BLaER1 treated with 17β-estradiol and CSF1 and Interleukin-3, amounts not matched to agents 10 nM and 100 nM (cell line): Measurements from ENCODE around the gene TTC24.
"Not testable (repeated sequence)": the region's sequence is repeated elsewhere in the genome, so short reads cannot be mapped to it uniquely, and the experiment has no call there.

Experiments used
- H3K27ac ChIP-seq, 11 experiments: shearing (Covaris generic); formaldehyde crosslinking; 2 replicates each; pipeline ENCODE4 v1.8.1; 2022
- H3K27me3 ChIP-seq, 11 experiments: shearing (Covaris generic); formaldehyde crosslinking; 2 replicates each; pipeline ENCODE4 v1.8.1; 2022
- H3K36me3 ChIP-seq, 11 experiments: shearing (Covaris generic); formaldehyde crosslinking; 2 replicates each; pipeline ENCODE4 v1.8.1; 2022
- H3K4me1 ChIP-seq, 10 experiments: shearing (Covaris generic); formaldehyde crosslinking; 2 replicates each; pipeline ENCODE4 v1.8.1; 2022
- H3K4me2 ChIP-seq, 11 experiments: shearing (Covaris generic); formaldehyde crosslinking; 2 replicates each; pipeline ENCODE4 v1.8.1; 2022
- H3K4me3 ChIP-seq, 10 experiments: shearing (Covaris generic); formaldehyde crosslinking; 2 replicates each; pipeline ENCODE4 v1.8.1; 2022
- H3K9ac ChIP-seq, 11 experiments: shearing (Covaris generic); formaldehyde crosslinking; 2 replicates each; pipeline ENCODE4 v1.8.1; 2022
- H3K9me3 ChIP-seq, 11 experiments: shearing (Covaris generic); formaldehyde crosslinking; replicated peaks in 1 of 11; 2 replicates each; pipeline ENCODE4 v1.8.1; 2022
- H4K20me1 ChIP-seq, 11 experiments: shearing (Covaris generic); formaldehyde crosslinking; 2 replicates each; pipeline ENCODE4 v1.8.1; 2022
- Cebpa-rat ChIP-seq, 11 experiments: shearing (Covaris generic); IDR thresholded peaks; 2 replicates each; pipeline ENCODE4 v1.8.1; 2022

Gene TTC24

GRCh38 chr1:156584813-156585212 is 5.3 kb downstream of the TTC24 start:
- Histone ChIP-seq H3K4me2 (peak overlapping the region; percentile 92 to 99 (median 96); a peak in 21 of 22 replicates), H3K27me3 (no peaks in the 10 kb centered on the region), H3K4me3 (peak overlapping the region in 7 of 10 experiments; percentile 31 to 76 (median 73); a peak in 9 of 20 replicates), H3K36me3 (peaks cover 8 to 41% (median 36%) of the 10 kb centered on the region in 11 experiments; a peak in 21 of 22 replicates), H4K20me1 (peaks cover 0 to 22% (median 8%) of the 10 kb centered on the region in 11 experiments; a peak in 9 of 22 replicates), H3K4me1 (peaks cover 51 to 66% (median 55%) of the 10 kb centered on the region in 10 experiments), H3K27ac (peak overlapping the region in 8 of 11 experiments; percentile 56 to 99 (median 95); a peak in 11 of 22 replicates), H3K9ac (peak overlapping the region; percentile 54 to 96 (median 91); a peak in 19 of 22 replicates), H3K9me3 (no peaks in the 10 kb centered on the region)
- TF ChIP-seq Cebpa-rat (IDR thresholded peaks at IDR 0.05): no peak

GRCh38 chr1:156586323-156586722 is 6.8 kb downstream of the TTC24 start:
- H3K36me3 ChIP-seq: peaks cover 8 to 41% (median 36%) of the 10 kb centered on the region in 11 experiments; a peak in 21 of 22 replicates
- no peaks in the 10 kb centered on the region for H3K9me3 ChIP-seq
- no peaks in the 10 kb centered on the region for H3K27me3 ChIP-seq
- H4K20me1 ChIP-seq: peaks cover 0 to 22% (median 8%) of the 10 kb centered on the region in 11 experiments; a peak in 9 of 22 replicates
- H3K4me3 ChIP-seq: no peak overlapping the region
- H3K4me1 ChIP-seq: peaks cover 46 to 63% (median 50%) of the 10 kb centered on the region in 10 experiments
- no peak for TF ChIP-seq Cebpa-rat (IDR thresholded peaks at IDR 0.05)
- no peak overlapping the region for H3K4me2 ChIP-seq
- H3K27ac ChIP-seq: no peak overlapping the region
- peak overlapping the region in 8 of 11 experiments; percentile 2 to 93 (median 16); a peak in 4 of 22 replicates for H3K9ac ChIP-seq

- H3K4me1 ChIP-seq: peaks cover 40 to 57% (median 46%) of the 10 kb centered on the region in 10 experiments
- no peaks in the 10 kb centered on the region for H3K9me3 ChIP-seq
- TF ChIP-seq Cebpa-rat (IDR thresholded peaks at IDR 0.05): no peak
- peaks cover 8 to 41% (median 36%) of the 10 kb centered on the region in 11 experiments; a peak in 21 of 22 replicates for H3K36me3 ChIP-seq
- no peak overlapping the region for H3K4me3 ChIP-seq
- H3K27me3 ChIP-seq: no peaks in the 10 kb centered on the region
- peaks cover 0 to 22% (median 8%) of the 10 kb centered on the region in 11 experiments; a peak in 9 of 22 replicates for H4K20me1 ChIP-seq
- no peak overlapping the region for H3K4me2 ChIP-seq
- no peak overlapping the region for H3K27ac ChIP-seq
- peak overlapping the region in 2 of 11 experiments; percentile 10 to 22; a peak in 1 of 22 replicates for H3K9ac ChIP-seq
Measured at GRCh38 chr1:156586892-156587477, 7.5 kb downstream of the TTC24 start.

- H4K20me1 ChIP-seq: peaks cover 0 to 29% (median 15%) of the 10 kb centered on the region in 11 experiments; a peak in 12 of 22 replicates
- not testable (repeated sequence) for H3K4me3 ChIP-seq, H3K27ac ChIP-seq, H3K4me2 ChIP-seq, H3K27me3 ChIP-seq, H3K9ac ChIP-seq, H3K9me3 ChIP-seq
- peaks cover 10 to 47% (median 38%) of the 10 kb centered on the region in 11 experiments; a peak in 21 of 22 replicates for H3K36me3 ChIP-seq
- peaks cover 43 to 58% (median 46%) of the 10 kb centered on the region in 10 experiments for H3K4me1 ChIP-seq
Measured at GRCh38 chr1:156587927-156588326, 8.4 kb downstream of the TTC24 start.

GRCh38 chr1:156589546-156589945 is 10.0 kb downstream of the TTC24 start:
- no peak overlapping the region for H3K27ac ChIP-seq
- peaks cover 0 to 41% (median 26%) of the 10 kb centered on the region in 11 experiments; a peak in 14 of 22 replicates for H4K20me1 ChIP-seq
- H3K4me2 ChIP-seq: no peak overlapping the region
- H3K4me1 ChIP-seq: peaks cover 34 to 55% (median 46%) of the 10 kb centered on the region in 10 experiments
- H3K36me3 ChIP-seq: peaks cover 24 to 56% (median 53%) of the 10 kb centered on the region in 11 experiments
- no peak overlapping the region for H3K4me3 ChIP-seq
- H3K9ac ChIP-seq: no peak overlapping the region
- no peaks in the 10 kb centered on the region for H3K9me3 ChIP-seq
- no peaks in the 10 kb centered on the region for H3K27me3 ChIP-seq
- no peak for TF ChIP-seq Cebpa-rat (IDR thresholded peaks at IDR 0.05)

GRCh38 chr1:156590326-156591180 is 11.0 kb downstream of the TTC24 start:
- Histone ChIP-seq H3K27ac (peak overlapping the region; percentile 71 to 89 (median 80); a peak in 19 of 22 replicates), H3K36me3 (peaks cover 33 to 56% (median 53%) of the 10 kb centered on the region in 11 experiments), H3K27me3 (no peaks in the 10 kb centered on the region), H4K20me1 (peaks cover 0 to 42% (median 23%) of the 10 kb centered on the region in 11 experiments; a peak in 13 of 22 replicates), H3K4me2 (peak overlapping the region; percentile 86 to 99 (median 96)), H3K4me1 (peaks cover 26 to 52% (median 38%) of the 10 kb centered on the region in 10 experiments), H3K4me3 (peak overlapping the region; percentile 66 to 88 (median 80); a peak in 16 of 20 replicates), H3K9me3 (no peaks in the 10 kb centered on the region), H3K9ac (peak overlapping the region; percentile 81 to 94 (median 87); a peak in 16 of 22 replicates)
- no peak for TF ChIP-seq Cebpa-rat (IDR thresholded peaks at IDR 0.05)

GRCh38 chr1:156591181-156591431 is 11.6 kb downstream of the TTC24 start:
- no peak for TF ChIP-seq Cebpa-rat (IDR thresholded peaks at IDR 0.05)
- Histone ChIP-seq H3K27me3 (no peaks in the 10 kb centered on the region), H3K9ac (peak overlapping the region; percentile 81 to 94 (median 87)), H4K20me1 (peaks cover 0 to 46% (median 22%) of the 10 kb centered on the region in 11 experiments; a peak in 13 of 22 replicates), H3K27ac (peak overlapping the region; percentile 71 to 89 (median 80); a peak in 21 of 22 replicates), H3K4me2 (peak overlapping the region; percentile 86 to 99 (median 96)), H3K36me3 (peaks cover 33 to 56% (median 53%) of the 10 kb centered on the region in 11 experiments), H3K9me3 (no peaks in the 10 kb centered on the region), H3K4me1 (peaks cover 26 to 47% (median 38%) of the 10 kb centered on the region in 10 experiments), H3K4me3 (peak overlapping the region; percentile 66 to 88 (median 80))

GRCh38 chr1:156591432-156592157 is 12.1 kb downstream of the TTC24 start, which contains the start of gene NAXE:
Gene NAXE, plus strand, starts transcription at chr1:156591776. Its CDS starts 29 bp downstream, at chr1:156591805.
- peak within 1 kb of the TSS; percentile 71 to 89 (median 80) for H3K27ac ChIP-seq
- no peaks in the 10 kb centered on the region for H3K9me3 ChIP-seq
- H4K20me1 ChIP-seq: peaks cover 0 to 46% (median 26%) of the 10 kb centered on the region in 11 experiments; a peak in 12 of 22 replicates
- peak within 1 kb of the TSS; percentile 86 to 99 (median 96) for H3K4me2 ChIP-seq
- peak within 1 kb of the TSS; percentile 66 to 88 (median 80) for H3K4me3 ChIP-seq
- H3K36me3 ChIP-seq: peaks cover 37 to 56% (median 53%) of the 10 kb centered on the region in 11 experiments
- no peaks in the 10 kb centered on the region for H3K27me3 ChIP-seq
- no peak for TF ChIP-seq Cebpa-rat (IDR thresholded peaks at IDR 0.05)
- H3K4me1 ChIP-seq: peaks cover 26 to 42% (median 36%) of the 10 kb centered on the region in 10 experiments
- peak within 1 kb of the TSS; percentile 81 to 94 (median 87) for H3K9ac ChIP-seq
